Ishikawa (cell line): ENCODE measurements around the gene STOML1.

Source experiments
- CREB1 ChIP-seq: IDR thresholded peaks from 2 replicates; pipeline ENCODE4 v1.6.1; 2012; ENCODE audit warnings: low read depth
- TF ChIP-seq, protein P1 (sequence below): IDR thresholded peaks from 2 replicates; pipeline ENCODE4 v1.6.1; 2012; ENCODE audit warnings: low read depth, mild to moderate bottlenecking
- TF ChIP-seq, protein P2 (sequence below): IDR thresholded peaks from 2 replicates; pipeline ENCODE4 v1.6.1; 2012

- TF ChIP-seq CREB1 = no peak
- TF ChIP-seq, protein P1, sequence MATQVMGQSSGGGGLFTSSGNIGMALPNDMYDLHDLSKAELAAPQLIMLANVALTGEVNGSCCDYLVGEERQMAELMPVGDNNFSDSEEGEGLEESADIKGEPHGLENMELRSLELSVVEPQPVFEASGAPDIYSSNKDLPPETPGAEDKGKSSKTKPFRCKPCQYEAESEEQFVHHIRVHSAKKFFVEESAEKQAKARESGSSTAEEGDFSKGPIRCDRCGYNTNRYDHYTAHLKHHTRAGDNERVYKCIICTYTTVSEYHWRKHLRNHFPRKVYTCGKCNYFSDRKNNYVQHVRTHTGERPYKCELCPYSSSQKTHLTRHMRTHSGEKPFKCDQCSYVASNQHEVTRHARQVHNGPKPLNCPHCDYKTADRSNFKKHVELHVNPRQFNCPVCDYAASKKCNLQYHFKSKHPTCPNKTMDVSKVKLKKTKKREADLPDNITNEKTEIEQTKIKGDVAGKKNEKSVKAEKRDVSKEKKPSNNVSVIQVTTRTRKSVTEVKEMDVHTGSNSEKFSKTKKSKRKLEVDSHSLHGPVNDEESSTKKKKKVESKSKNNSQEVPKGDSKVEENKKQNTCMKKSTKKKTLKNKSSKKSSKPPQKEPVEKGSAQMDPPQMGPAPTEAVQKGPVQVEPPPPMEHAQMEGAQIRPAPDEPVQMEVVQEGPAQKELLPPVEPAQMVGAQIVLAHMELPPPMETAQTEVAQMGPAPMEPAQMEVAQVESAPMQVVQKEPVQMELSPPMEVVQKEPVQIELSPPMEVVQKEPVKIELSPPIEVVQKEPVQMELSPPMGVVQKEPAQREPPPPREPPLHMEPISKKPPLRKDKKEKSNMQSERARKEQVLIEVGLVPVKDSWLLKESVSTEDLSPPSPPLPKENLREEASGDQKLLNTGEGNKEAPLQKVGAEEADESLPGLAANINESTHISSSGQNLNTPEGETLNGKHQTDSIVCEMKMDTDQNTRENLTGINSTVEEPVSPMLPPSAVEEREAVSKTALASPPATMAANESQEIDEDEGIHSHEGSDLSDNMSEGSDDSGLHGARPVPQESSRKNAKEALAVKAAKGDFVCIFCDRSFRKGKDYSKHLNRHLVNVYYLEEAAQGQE = no peak
- TF ChIP-seq, protein P2, sequence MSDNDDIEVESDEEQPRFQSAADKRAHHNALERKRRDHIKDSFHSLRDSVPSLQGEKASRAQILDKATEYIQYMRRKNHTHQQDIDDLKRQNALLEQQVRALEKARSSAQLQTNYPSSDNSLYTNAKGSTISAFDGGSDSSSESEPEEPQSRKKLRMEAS = no peak
Measured at GRCh38 chr15:73986055-73986775, 5.9 kb downstream of the STOML1 start.
